ENCODE results near the gene SS18. TPM values are rescaled to one million over a fixed set of nuclear protein-coding genes. Genes with fewer than 3 reads are reported as not detected.

The SS18 gene
- total RNA-seq, 2 donors from 2014 or later, result 84.9 to 87.6 TPM

- no peak overlapping the region for H3K27ac ChIP-seq (ENCODE audit: low read depth, low read length)
- H3K4me1 ChIP-seq (ENCODE audit: control insufficient read depth, insufficient read depth, low read length), result peaks cover 4% of the 10 kb centered on the region
- Mint-ChIP-seq H3K4me3 (no peak overlapping the region), H3K27me3 (ENCODE audit: insufficient read depth) (no peaks in the 10 kb centered on the region), H3K9me3 (no peaks in the 10 kb centered on the region), H3K36me3 (ENCODE audit: low read depth) (peaks cover 25% of the 10 kb centered on the region), H3K4me1 (peaks cover 12% of the 10 kb centered on the region), H3K27ac (no peak overlapping the region)
- H3K4me3 ChIP-seq (ENCODE audit: low read length), result no peak overlapping the region
- no peak for DNase-seq
- H3K27me3 ChIP-seq (ENCODE audit: control insufficient read depth, insufficient read depth, low read length, poor library complexity, severe bottlenecking), result no peaks in the 10 kb centered on the region
- H3K9ac ChIP-seq (ENCODE audit: extremely low read depth, low read length, poor library complexity, severe bottlenecking), result no peak overlapping the region
- TF ChIP-seq, protein P1, sequence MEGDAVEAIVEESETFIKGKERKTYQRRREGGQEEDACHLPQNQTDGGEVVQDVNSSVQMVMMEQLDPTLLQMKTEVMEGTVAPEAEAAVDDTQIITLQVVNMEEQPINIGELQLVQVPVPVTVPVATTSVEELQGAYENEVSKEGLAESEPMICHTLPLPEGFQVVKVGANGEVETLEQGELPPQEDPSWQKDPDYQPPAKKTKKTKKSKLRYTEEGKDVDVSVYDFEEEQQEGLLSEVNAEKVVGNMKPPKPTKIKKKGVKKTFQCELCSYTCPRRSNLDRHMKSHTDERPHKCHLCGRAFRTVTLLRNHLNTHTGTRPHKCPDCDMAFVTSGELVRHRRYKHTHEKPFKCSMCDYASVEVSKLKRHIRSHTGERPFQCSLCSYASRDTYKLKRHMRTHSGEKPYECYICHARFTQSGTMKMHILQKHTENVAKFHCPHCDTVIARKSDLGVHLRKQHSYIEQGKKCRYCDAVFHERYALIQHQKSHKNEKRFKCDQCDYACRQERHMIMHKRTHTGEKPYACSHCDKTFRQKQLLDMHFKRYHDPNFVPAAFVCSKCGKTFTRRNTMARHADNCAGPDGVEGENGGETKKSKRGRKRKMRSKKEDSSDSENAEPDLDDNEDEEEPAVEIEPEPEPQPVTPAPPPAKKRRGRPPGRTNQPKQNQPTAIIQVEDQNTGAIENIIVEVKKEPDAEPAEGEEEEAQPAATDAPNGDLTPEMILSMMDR (conservative IDR thresholded peaks at IDR 0.05), result no peak
- H3K9me3 ChIP-seq (ENCODE audit: control insufficient read depth, low read length), result peaks cover under 1% of the 10 kb centered on the region
- H3K36me3 ChIP-seq (ENCODE audit: control insufficient read depth, insufficient read depth, low read length), result peaks cover 45% of the 10 kb centered on the region
- WGBS, 2 experiments (ENCODE audit: insufficient coverage in 1 of 2, insufficient read length in 1 of 2), result 94% methylated on average over 1 of the region's 1 CpG; no CpG with 5 or more reads in 1 of the 2 experiments
Measured at GRCh38 chr18:26040051-26040656, 50.3 kb downstream of the SS18 start.

- no peaks in the 10 kb centered on the region for H3K9me3 ChIP-seq (ENCODE audit: control insufficient read depth, low read length)
- H3K27ac Mint-ChIP-seq, result no peak overlapping the region
- H3K4me3 Mint-ChIP-seq, result no peak overlapping the region
- peaks cover 4% of the 10 kb centered on the region for H3K4me1 ChIP-seq (ENCODE audit: control insufficient read depth, insufficient read depth, low read length)
- H3K27me3 Mint-ChIP-seq (ENCODE audit: insufficient read depth), result no peaks in the 10 kb centered on the region
- no peak overlapping the region for H3K4me3 ChIP-seq (ENCODE audit: low read length)
- no peak for DNase-seq
- H3K4me1 Mint-ChIP-seq, result peaks cover 16% of the 10 kb centered on the region
- no peak overlapping the region for H3K9ac ChIP-seq (ENCODE audit: extremely low read depth, low read length, poor library complexity, severe bottlenecking)
- peaks cover 49% of the 10 kb centered on the region for H3K36me3 ChIP-seq (ENCODE audit: control insufficient read depth, insufficient read depth, low read length)
- no peaks in the 10 kb centered on the region for H3K9me3 Mint-ChIP-seq
- no peaks in the 10 kb centered on the region for H3K27me3 ChIP-seq (ENCODE audit: control insufficient read depth, insufficient read depth, low read length, poor library complexity, severe bottlenecking)
- WGBS, 2 experiments (ENCODE audit: insufficient coverage in 1 of 2, insufficient read length in 1 of 2), result 100% methylated on average over 1 of the region's 1 CpG; no CpG with 5 or more reads in 1 of the 2 experiments
- TF ChIP-seq, protein P1 (conservative IDR thresholded peaks at IDR 0.05), result no peak
- H3K27ac ChIP-seq (ENCODE audit: low read depth, low read length), result no peak overlapping the region
- H3K36me3 Mint-ChIP-seq (ENCODE audit: low read depth), result peaks cover 30% of the 10 kb centered on the region
Measured at GRCh38 chr18:26039203-26039602, 51.2 kb downstream of the SS18 start.

GRCh38 chr18:26036635-26037034, 53.8 kb downstream of the SS18 start:
- Mint-ChIP-seq H3K27me3 (ENCODE audit: insufficient read depth) (no peaks in the 10 kb centered on the region), H3K4me1 (peaks cover 16% of the 10 kb centered on the region), H3K9me3 (no peaks in the 10 kb centered on the region), H3K4me3 (no peak overlapping the region), H3K27ac (no peak overlapping the region), H3K36me3 (ENCODE audit: low read depth) (peaks cover 49% of the 10 kb centered on the region)
- TF ChIP-seq, protein P1 (conservative IDR thresholded peaks at IDR 0.05), result no peak
- H3K36me3 ChIP-seq (ENCODE audit: control insufficient read depth, insufficient read depth, low read length), result peaks cover 66% of the 10 kb centered on the region
- no peak for DNase-seq
- no peaks in the 10 kb centered on the region for H3K9me3 ChIP-seq (ENCODE audit: control insufficient read depth, low read length)
- no peak overlapping the region for H3K27ac ChIP-seq (ENCODE audit: low read depth, low read length)
- peaks cover 4% of the 10 kb centered on the region for H3K4me1 ChIP-seq (ENCODE audit: control insufficient read depth, insufficient read depth, low read length)
- H3K27me3 ChIP-seq (ENCODE audit: control insufficient read depth, insufficient read depth, low read length, poor library complexity, severe bottlenecking), result no peaks in the 10 kb centered on the region
- no peak overlapping the region for H3K9ac ChIP-seq (ENCODE audit: extremely low read depth, low read length, poor library complexity, severe bottlenecking)
- no peak overlapping the region for H3K4me3 ChIP-seq (ENCODE audit: low read length)

Data from endodermal cell (in vitro differentiated cells).